HG02870 (cell line): ENCODE data around the gene ZNF366.
A peak's percentile ranks its signal among the peaks of the same experiment; 100 is the strongest.

ENCODE experiments used
- ATAC-seq: cut with Tn5 transposase; IDR thresholded peaks from one replicate; pipeline ENCODE4 v1.9.1; 2021; ENCODE audit warnings: mild to moderate bottlenecking, moderate library complexity; ENCODE audit not compliant: unreplicated experiment

Gene ZNF366

GRCh38 chr5:72498284-72498683, 8.9 kb downstream of the ZNF366 start:
- ATAC-seq = no peak

- no peak for ATAC-seq
These were observed 9.4 kb downstream of the ZNF366 start for GRCh38 chr5:72497823-72498222.

- no peak for ATAC-seq
These were observed 11.8 kb downstream of the ZNF366 start for GRCh38 chr5:72495410-72495809.

- no peak for ATAC-seq
These were observed 12.5 kb downstream of the ZNF366 start for GRCh38 chr5:72494623-72495124.

GRCh38 chr5:72489536-72489935, 17.7 kb downstream of the ZNF366 start:
- ATAC-seq = no peak

GRCh38 chr5:72488756-72489155, 18.5 kb downstream of the ZNF366 start:
- no peak for ATAC-seq

- no peak for ATAC-seq
These were observed 20.0 kb downstream of the ZNF366 start for GRCh38 chr5:72487177-72487576.

- no peak for ATAC-seq
These were observed 20.8 kb downstream of the ZNF366 start for GRCh38 chr5:72486371-72486770.

GRCh38 chr5:72485430-72485974, 21.7 kb downstream of the ZNF366 start:
- no peak for ATAC-seq

- peak; percentile 58 for ATAC-seq
These were observed 25.2 kb downstream of the ZNF366 start for GRCh38 chr5:72482046-72482445.

- ATAC-seq = no peak
These were observed 26.4 kb downstream of the ZNF366 start for GRCh38 chr5:72480841-72481240.

- ATAC-seq = no peak
These were observed 27.3 kb downstream of the ZNF366 start for GRCh38 chr5:72479921-72480320.

- ATAC-seq = no peak
These were observed 28.5 kb downstream of the ZNF366 start for GRCh38 chr5:72478684-72479083.

- ATAC-seq = no peak
These were observed 28.9 kb downstream of the ZNF366 start for GRCh38 chr5:72478276-72478675.

GRCh38 chr5:72477644-72478043, 29.6 kb downstream of the ZNF366 start:
- no peak for ATAC-seq

- ATAC-seq = no peak
These were observed 30.0 kb downstream of the ZNF366 start for GRCh38 chr5:72477176-72477575.

GRCh38 chr5:72476721-72477120, 30.5 kb downstream of the ZNF366 start:
- ATAC-seq = no peak

- ATAC-seq = no peak
These were observed 30.9 kb downstream of the ZNF366 start for GRCh38 chr5:72476275-72476674.

- ATAC-seq = no peak
These were observed 32.7 kb downstream of the ZNF366 start for GRCh38 chr5:72474516-72474915.

GRCh38 chr5:72474046-72474500, 33.1 kb downstream of the ZNF366 start:
- peak; percentile 59 for ATAC-seq

- ATAC-seq = no peak
These were observed 34.4 kb downstream of the ZNF366 start for GRCh38 chr5:72472666-72473422.

GRCh38 chr5:72472031-72472430, 35.2 kb downstream of the ZNF366 start:
- no peak for ATAC-seq
